DND-41 (cell line): ENCODE measurements around the gene RPS13.
"Not testable (repeated sequence)": the region's sequence is repeated elsewhere in the genome, so short reads cannot be mapped to it uniquely, and the experiment has no call there.

Experiments
- ATAC-seq: fragments of 200-7000 bp; cut with Tn5 transposase; 3 replicates; pipeline ENCODE4 v1.9.1; 2021; ENCODE audit warnings: low read depth; ENCODE audit not compliant: insufficient read depth
- DNase-seq: peaks from one replicate; pipeline ENCODE4 v3.0.0-alpha.2; 2020
- H2AFZ ChIP-seq: 2 replicates; pipeline ENCODE4 v1.6.0; 2012; ENCODE audit warnings: low read depth, low read length
- H3K27ac ChIP-seq: 2 replicates; pipeline ENCODE4 v1.5.1; 2012; ENCODE audit warnings: low read length, inconsistent platforms
- H3K27me3 ChIP-seq: fragments of 200-600 bp; sonication (generic); 2 replicates; pipeline ENCODE4 v1.6.0; 2012; ENCODE audit warnings: low read length, mild to moderate bottlenecking, inconsistent platforms; ENCODE audit not compliant: insufficient read depth, poor library complexity
- H3K36me3 ChIP-seq: 2 replicates; pipeline ENCODE4 v1.5.1; 2012; ENCODE audit warnings: low read length, inconsistent platforms; ENCODE audit not compliant: insufficient read depth
- H3K4me1 ChIP-seq: 2 replicates; pipeline ENCODE4 v1.5.1; 2012; ENCODE audit warnings: mild to moderate bottlenecking, low read length; ENCODE audit not compliant: insufficient read depth
- H3K4me2 ChIP-seq: 2 replicates; pipeline ENCODE4 v1.6.0; 2012; ENCODE audit warnings: mild to moderate bottlenecking, moderate library complexity, low read length, inconsistent platforms; ENCODE audit not compliant: insufficient read depth
- H3K4me3 ChIP-seq, 2 experiments: fragments of 200-600 bp in 1 of 2; shearing (Covaris generic) in 1 of 2; 2 replicates each; pipeline ENCODE4 v1.5.1; 2012 to 2016; ENCODE audit warnings: inconsistent platforms in 2 of 2, low read length in 2 of 2, mild to moderate bottlenecking in 2 of 2, low read depth in 1 of 2, moderate library complexity in 1 of 2
- H3K79me2 ChIP-seq: 2 replicates; pipeline ENCODE4 v1.6.0; 2012; ENCODE audit warnings: low read length, inconsistent platforms; ENCODE audit not compliant: insufficient read depth
- H3K9ac ChIP-seq: 2 replicates; pipeline ENCODE4 v1.6.0; 2012; ENCODE audit warnings: low read depth, mild to moderate bottlenecking, inconsistent platforms, low read length, moderate library complexity
- H3K9me3 ChIP-seq: 2 replicates; pipeline ENCODE4 v1.5.1; 2012; ENCODE audit warnings: low read length, moderate library complexity, mild to moderate bottlenecking, inconsistent platforms; ENCODE audit not compliant: insufficient read depth, severe bottlenecking
- H4K20me1 ChIP-seq: 2 replicates; pipeline ENCODE4 v1.6.0; 2012; ENCODE audit warnings: low read length; ENCODE audit not compliant: insufficient read depth
- CTCF ChIP-seq: IDR thresholded peaks from 2 replicates; pipeline ENCODE4 v1.5.1; 2012; ENCODE audit warnings: borderline replicate concordance, low read length, moderate library complexity, mild to moderate bottlenecking; ENCODE audit not compliant: poor library complexity, severe bottlenecking; ENCODE audit errors: extremely low read depth
- EZH2 ChIP-seq: IDR thresholded peaks from 3 replicates; pipeline ENCODE4 v1.6.1; 2012; ENCODE audit warnings: borderline replicate concordance, low read depth, mild to moderate bottlenecking, moderate library complexity, low read length, inconsistent platforms; ENCODE audit not compliant: severe bottlenecking

Gene RPS13

GRCh38 chr11:17046690-17047089 lies 30.8 kb downstream of the RPS13 start:
- no peak for TF ChIP-seq EZH2
- TF ChIP-seq CTCF: no peak
- Histone ChIP-seq H3K4me3 (no peak overlapping the region), H3K9ac (no peak overlapping the region), H3K27ac (no peak overlapping the region), H3K27me3 (peaks cover 5% of the 10 kb centered on the region), H4K20me1 (no peaks in the 10 kb centered on the region), H2AFZ (no peak overlapping the region), H3K4me2 (no peak overlapping the region), H3K9me3 (no peaks in the 10 kb centered on the region), H3K4me1 (no peaks in the 10 kb centered on the region), H3K79me2 (no peaks in the 10 kb centered on the region), H3K36me3 (no peaks in the 10 kb centered on the region)
- no peak for ATAC-seq
- DNase-seq: no peak

- Histone ChIP-seq H3K27me3 (no peaks in the 10 kb centered on the region), H2AFZ (no peak overlapping the region), H3K4me2 (no peak overlapping the region), H4K20me1 (no peaks in the 10 kb centered on the region), H3K36me3 (no peaks in the 10 kb centered on the region), H3K4me3 (no peak overlapping the region), H3K4me1 (no peaks in the 10 kb centered on the region), H3K79me2 (no peaks in the 10 kb centered on the region), H3K9me3 (no peaks in the 10 kb centered on the region), H3K27ac (no peak overlapping the region), H3K9ac (no peak overlapping the region)
- TF ChIP-seq EZH2: no peak
- TF ChIP-seq CTCF: peak; percentile 21
- DNase-seq: no peak
- ATAC-seq: no peak
These were observed 40.5 kb downstream of the RPS13 start for GRCh38 chr11:17036666-17037658.

- not testable (repeated sequence) for H3K4me3 ChIP-seq, H3K27me3 ChIP-seq, ATAC-seq, H2AFZ ChIP-seq, H3K4me2 ChIP-seq, H3K9ac ChIP-seq, H3K27ac ChIP-seq, H3K36me3 ChIP-seq, H4K20me1 ChIP-seq, H3K9me3 ChIP-seq, H3K79me2 ChIP-seq, DNase-seq, H3K4me1 ChIP-seq
These were observed 43.4 kb downstream of the RPS13 start for GRCh38 chr11:17034027-17034426.

- TF ChIP-seq CTCF: no peak
- TF ChIP-seq EZH2: no peak
- H3K36me3 ChIP-seq: no peaks in the 10 kb centered on the region
- no peak overlapping the region for H3K4me3 ChIP-seq
- no peaks in the 10 kb centered on the region for H3K4me1 ChIP-seq
- ATAC-seq: no peak
- no peak for DNase-seq
- H3K4me2 ChIP-seq: no peak overlapping the region
- H3K79me2 ChIP-seq: no peaks in the 10 kb centered on the region
- no peak overlapping the region for H3K27ac ChIP-seq
- H3K9me3 ChIP-seq: no peaks in the 10 kb centered on the region
- H4K20me1 ChIP-seq: no peaks in the 10 kb centered on the region
- no peaks in the 10 kb centered on the region for H3K27me3 ChIP-seq
- H3K9ac ChIP-seq: no peak overlapping the region
- no peak overlapping the region for H2AFZ ChIP-seq
These were observed 50.9 kb downstream of the RPS13 start for GRCh38 chr11:17026487-17027082.
